Neuronal stem cell (in vitro differentiated cells): ENCODE data around the gene CELA2B. TPM values are rescaled to one million over a fixed set of nuclear protein-coding genes. Genes with fewer than 3 reads are reported as not detected.
"Not testable (repeated sequence)": the region's sequence is repeated elsewhere in the genome, so short reads cannot be mapped to it uniquely, and the experiment has no call there.

ENCODE experiments used
- DNase-seq: peaks from one replicate; pipeline ENCODE4 v3.0.0-alpha.2; 2013; ENCODE audit warnings: low spot score
- H2AFZ ChIP-seq: one replicate; pipeline ENCODE4 v1.6.1; 2013; ENCODE audit warnings: mild to moderate bottlenecking, low read length, inconsistent platforms
- H2AK5ac ChIP-seq: 2 replicates; pipeline ENCODE4 v1.6.1; 2013; ENCODE audit warnings: low read depth, mild to moderate bottlenecking, inconsistent platforms, low read length, moderate library complexity, mixed read lengths
- H2BK120ac ChIP-seq: 2 replicates; pipeline ENCODE4 v1.6.1; 2013; ENCODE audit warnings: low read depth, mild to moderate bottlenecking, inconsistent platforms, low read length, moderate library complexity, mixed read lengths
- H2BK12ac ChIP-seq: one replicate; pipeline ENCODE4 v1.6.1; 2013; ENCODE audit warnings: low read length, inconsistent platforms
- H2BK15ac ChIP-seq: 2 replicates; pipeline ENCODE4 v1.6.1; 2013; ENCODE audit warnings: mild to moderate bottlenecking, low read length, inconsistent platforms, mixed read lengths
- H2BK5ac ChIP-seq: one replicate; pipeline ENCODE4 v1.6.1; 2013; ENCODE audit warnings: inconsistent platforms, mild to moderate bottlenecking, low read length, moderate library complexity
- H3K14ac ChIP-seq: one replicate; pipeline ENCODE4 v1.6.1; 2013; ENCODE audit warnings: low read length, inconsistent platforms
- H3K18ac ChIP-seq: 2 replicates; pipeline ENCODE4 v1.6.1; 2013; ENCODE audit warnings: low read length, inconsistent platforms
- H3K23ac ChIP-seq: 2 replicates; pipeline ENCODE4 v1.6.1; 2013; ENCODE audit warnings: low read depth, mild to moderate bottlenecking, mixed read lengths, low read length, inconsistent platforms; ENCODE audit not compliant: poor library complexity
- H3K27ac ChIP-seq: replicated peaks from 3 replicates; pipeline ENCODE4 v1.5.1; 2013; ENCODE audit warnings: low read length, inconsistent platforms
- H3K27me3 ChIP-seq, 3 experiments: 2 replicates each; pipeline ENCODE4 v1.6.1; 2013; ENCODE audit warnings: low read length in 3 of 3, mild to moderate bottlenecking in 2 of 3, inconsistent platforms in 1 of 3, low read depth in 1 of 3, mixed read lengths in 1 of 3, moderate library complexity in 1 of 3; ENCODE audit not compliant: control insufficient read depth in 3 of 3, insufficient read depth in 3 of 3
- H3K36me3 ChIP-seq, 2 donors: replicated peaks in 1 of 2; 2 replicates each; pipeline ENCODE4 v1.6.1; 2013; ENCODE audit warnings: low read length in 2 of 2; ENCODE audit not compliant: control insufficient read depth in 2 of 2, insufficient read depth in 2 of 2
- H3K4ac ChIP-seq: 2 replicates; pipeline ENCODE4 v1.6.1; 2013; ENCODE audit warnings: inconsistent platforms, mild to moderate bottlenecking, low read length, moderate library complexity
- H3K4me1 ChIP-seq, 2 donors: 1 replicate in 1 of 2; 2 replicates in 1 of 2; pipeline ENCODE4 v1.6.1; 2013; ENCODE audit warnings: low read length in 2 of 2, low read depth in 1 of 2; ENCODE audit not compliant: control insufficient read depth in 2 of 2, insufficient read depth in 1 of 2
- H3K4me2 ChIP-seq: one replicate; pipeline ENCODE4 v1.6.1; 2013; ENCODE audit warnings: mild to moderate bottlenecking, low read length, inconsistent platforms; ENCODE audit not compliant: insufficient read depth, poor library complexity, severe bottlenecking
- H3K4me3 ChIP-seq, 2 donors: 2 replicates each; pipeline ENCODE4 v1.5.1; 2013; ENCODE audit warnings: low read length in 2 of 2, mild to moderate bottlenecking in 2 of 2, inconsistent platforms in 1 of 2, moderate library complexity in 1 of 2
- H3K79me1 ChIP-seq: one replicate; pipeline ENCODE4 v1.6.1; 2013; ENCODE audit warnings: low read depth, mild to moderate bottlenecking, inconsistent platforms, low read length, moderate library complexity
- H3K9ac ChIP-seq: one replicate; pipeline ENCODE4 v1.6.1; 2013; ENCODE audit warnings: mild to moderate bottlenecking, low read depth, low read length, inconsistent platforms; ENCODE audit not compliant: poor library complexity
- H3K9me3 ChIP-seq, 2 donors: replicated peaks in 1 of 2; 2 replicates each; pipeline versions ENCODE3 to v1.6.1; 2013; ENCODE audit warnings: low read length in 2 of 2, mild to moderate bottlenecking in 2 of 2, inconsistent platforms in 1 of 2, low read depth in 1 of 2, mixed read lengths in 1 of 2, moderate library complexity in 1 of 2; ENCODE audit not compliant: control insufficient read depth in 2 of 2, insufficient read depth in 1 of 2
- H4K8ac ChIP-seq: one replicate; pipeline ENCODE4 v1.6.1; 2013; ENCODE audit warnings: low read depth, mild to moderate bottlenecking, inconsistent platforms, low read length, moderate library complexity
- H4K91ac ChIP-seq: one replicate; pipeline ENCODE4 v1.6.1; 2013; ENCODE audit warnings: low read length, low read depth, mild to moderate bottlenecking, inconsistent platforms; ENCODE audit not compliant: poor library complexity
- WGBS, 2 donors: extraction: QIAGEN DNeasy Blood & Tissue Kit; methylation state at CpG; one replicate each; pipeline ENCODE4 v1.1.7; 2013; ENCODE audit warnings: missing lambda C conversion rate in 2 of 2, mixed read lengths in 1 of 2; ENCODE audit not compliant: insufficient read length in 2 of 2, insufficient replicate concordance in 1 of 2; ENCODE audit errors: extremely low coverage in 2 of 2; 5-methylcytosine and 5-hydroxymethylcytosine counted together
- polyA plus RNA-seq, 2 experiments: library from polyadenylated mRNA; stranded (reverse); fragments of 200-250 nt; gene quantifications; one replicate each; pipeline ENCODE4 v1.2.3, GENCODE V29; 2013

Gene CELA2B
- not detected for polyA plus RNA-seq (2013, experiment 1 of 2)
- not detected for polyA plus RNA-seq (2013, experiment 2 of 2)

- Histone ChIP-seq H3K23ac (no peak within 1 kb of the TSS), H2AFZ (no peak within 1 kb of the TSS), H4K91ac (no peak within 1 kb of the TSS), H3K4ac (no peak within 1 kb of the TSS), H3K9me3 (peaks cover 0 to 4% of the 10 kb centered on the region in 2 donors), H3K27ac (no peak within 1 kb of the TSS), H2BK5ac (no peak within 1 kb of the TSS), H2AK5ac (no peak within 1 kb of the TSS), H3K4me3 (no peak within 1 kb of the TSS), H3K36me3 (no peaks in the 10 kb centered on the region), H3K79me1 (no peaks in the 10 kb centered on the region), H4K8ac (no peak within 1 kb of the TSS), H2BK12ac (no peak within 1 kb of the TSS), H3K18ac (no peak within 1 kb of the TSS), H2BK15ac (no peak within 1 kb of the TSS), H3K4me2 (no peak within 1 kb of the TSS), H3K27me3 (no peaks in the 10 kb centered on the region), H3K14ac (no peak within 1 kb of the TSS), H3K9ac (no peak within 1 kb of the TSS), H3K4me1 (no peaks in the 10 kb centered on the region), H2BK120ac (no peak within 1 kb of the TSS)
- no CpG with 5 or more reads among the region's 5 CpGs for WGBS, 2 donors
- DNase-seq, result no peak
Measured at GRCh38 chr1:15475752-15476314, at the start of gene CELA2B. Gene CELA2B, plus strand, starts transcription at chr1:15476104. Its CDS starts 22 bp downstream, at chr1:15476126.

DNA sequence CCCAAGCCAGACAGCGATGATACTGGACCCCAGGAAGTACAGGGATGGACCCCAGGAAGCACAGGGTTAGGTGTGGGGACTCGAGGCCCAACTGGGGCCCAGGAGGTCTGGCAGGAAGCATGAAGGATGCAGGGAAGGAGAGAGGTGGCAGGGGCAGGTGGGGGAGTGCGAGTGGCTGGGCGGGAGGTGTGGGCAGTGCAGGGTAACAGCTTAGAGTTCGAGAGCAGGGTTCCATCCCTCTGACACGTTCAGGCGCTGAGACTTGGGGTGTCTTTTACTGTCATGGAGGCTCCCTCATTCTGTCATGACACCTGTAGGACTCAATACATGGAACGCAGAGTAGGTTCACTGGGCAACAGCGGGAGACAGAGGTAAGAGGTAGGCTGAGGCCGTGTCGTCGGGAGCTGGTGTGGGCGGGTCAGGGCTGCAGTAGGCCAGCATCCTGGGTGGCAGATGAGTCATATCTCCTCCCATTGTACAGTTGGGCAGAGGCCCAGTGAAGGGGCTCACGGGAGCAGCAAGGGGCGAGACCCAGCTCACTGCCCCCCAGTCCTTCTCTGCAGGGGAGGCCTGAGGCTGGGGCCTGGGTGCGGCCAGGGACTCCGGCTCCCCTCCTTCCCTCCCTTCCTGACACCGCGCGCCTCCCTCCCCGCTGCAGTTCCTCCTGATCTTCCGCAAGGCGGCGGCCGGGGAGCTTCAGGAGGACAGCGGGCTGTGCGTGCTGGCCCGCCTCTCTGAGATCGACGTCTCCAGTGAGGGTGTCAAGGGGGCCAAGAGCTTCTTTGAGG, 49.2 kb upstream of the CELA2B start:
- H2AFZ ChIP-seq, result no peak overlapping the region
- H3K9me3 ChIP-seq, result no peaks in the 10 kb centered on the region
- H3K4me1 ChIP-seq, result peaks cover 3 to 6% of the 10 kb centered on the region in 2 donors
- H3K14ac ChIP-seq, result peak overlapping the region; percentile 56
- peak overlapping the region; percentile 5 for H3K9ac ChIP-seq
- H3K23ac ChIP-seq, result no peak overlapping the region
- no peaks in the 10 kb centered on the region for H3K79me1 ChIP-seq
- H2BK15ac ChIP-seq, result no peak overlapping the region
- peak overlapping the region in 1 of 2 donors; percentile 24 for H3K4me3 ChIP-seq
- H3K27me3 ChIP-seq, result no peaks in the 10 kb centered on the region
- H3K18ac ChIP-seq, result peak overlapping the region; percentile 70
- H4K91ac ChIP-seq, result no peak overlapping the region
- no peaks in the 10 kb centered on the region for H3K36me3 ChIP-seq
- no peak overlapping the region for H3K4me2 ChIP-seq
- H4K8ac ChIP-seq, result no peak overlapping the region
- peak overlapping the region; percentile 70 for H2BK5ac ChIP-seq
- peak overlapping the region; percentile 85 for H2AK5ac ChIP-seq
- H3K27ac ChIP-seq, result no peak overlapping the region
- no peak overlapping the region for H3K4ac ChIP-seq
- DNase-seq, result no peak
- WGBS, 2 donors, result no CpG with 5 or more reads among the region's 30 CpGs
- no peak overlapping the region for H2BK12ac ChIP-seq
- no peak overlapping the region for H2BK120ac ChIP-seq

- Histone ChIP-seq H2AFZ (no peak overlapping the region), H3K4me2 (no peak overlapping the region), H4K91ac (no peak overlapping the region), H3K27me3 (no peaks in the 10 kb centered on the region), H2BK15ac (peak overlapping the region; percentile 46), H3K36me3 (no peaks in the 10 kb centered on the region), H3K79me1 (no peaks in the 10 kb centered on the region), H3K9ac (peak overlapping the region; percentile 30), H2BK120ac (no peak overlapping the region), H3K4me3 (no peak overlapping the region), H2BK5ac (peak overlapping the region; percentile 70), H2AK5ac (no peak overlapping the region), H3K4me1 (peaks cover 3 to 6% of the 10 kb centered on the region in 2 donors), H3K4ac (no peak overlapping the region), H3K9me3 (no peaks in the 10 kb centered on the region), H3K23ac (peak overlapping the region; percentile 67), H3K18ac (peak overlapping the region; percentile 70), H3K27ac (no peak overlapping the region), H4K8ac (no peak overlapping the region), H3K14ac (no peak overlapping the region), H2BK12ac (no peak overlapping the region)
- DNase-seq, result no peak
- WGBS, 2 donors, result no CpG with 5 or more reads among the region's 6 CpGs
Measured at GRCh38 chr1:15427280-15427666, 48.6 kb upstream of the CELA2B start.

DNA sequence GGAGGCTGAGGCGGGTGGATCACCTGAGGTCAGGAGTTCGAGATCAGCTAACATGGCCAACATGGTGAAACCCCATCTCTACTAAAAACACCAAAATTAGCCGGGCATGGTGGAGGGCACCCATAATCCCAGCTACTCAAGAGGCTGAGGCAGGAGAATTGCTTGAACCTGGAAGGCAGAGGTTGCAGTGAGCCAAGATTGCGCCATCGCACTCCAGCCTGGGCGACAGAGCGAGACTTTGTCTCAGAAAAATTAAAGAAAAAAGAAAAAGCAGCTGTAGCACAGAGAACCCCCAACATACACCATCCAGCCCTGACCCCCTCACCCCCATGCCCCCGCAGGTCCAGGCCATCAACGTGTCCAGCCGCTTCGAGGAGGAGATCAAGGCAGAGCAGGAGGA, 47.7 kb upstream of the CELA2B start:
- H3K4me3 ChIP-seq, H3K27me3 ChIP-seq, H4K91ac ChIP-seq, H3K9me3 ChIP-seq, H2AK5ac ChIP-seq, H2AFZ ChIP-seq, H2BK15ac ChIP-seq, H3K14ac ChIP-seq, H3K36me3 ChIP-seq, H2BK12ac ChIP-seq, H2BK120ac ChIP-seq, DNase-seq, H3K4me1 ChIP-seq, H3K23ac ChIP-seq, H3K18ac ChIP-seq, H3K9ac ChIP-seq, H3K4ac ChIP-seq, H3K27ac ChIP-seq, H3K79me1 ChIP-seq, H4K8ac ChIP-seq, H3K4me2 ChIP-seq: not testable (repeated sequence)
- peak overlapping the region; percentile 70 for H2BK5ac ChIP-seq
- WGBS, 2 donors, result no CpG with 5 or more reads among the region's 11 CpGs
